Measurements from ENCODE around the gene PCDHGA4. TPM values are rescaled to one million over a fixed set of nuclear protein-coding genes. Genes with fewer than 3 reads are reported as not detected.
A peak's percentile ranks its signal among the peaks of the same experiment; 100 is the strongest.
"Not testable (repeated sequence)": the region's sequence is repeated elsewhere in the genome, so short reads cannot be mapped to it uniquely, and the experiment has no call there.

PCDHGA4 gene
- 1 to 10 TPM; 3.6 to 6.3 (median 5.2) TPM for total RNA-seq (2021; fragmentation: NEBNext Ultra II Directional; extraction: Animal tissue kit (Norgen Biotek cat#: 25700))
- long read RNA-seq = 0 reads

- peak; percentile 83 for TF ChIP-seq CTCF (IDR thresholded peaks at IDR 0.05)
- Mint-ChIP-seq H3K27ac (no peak within 1 kb of the TSS), H3K27me3 (ENCODE audit: insufficient read depth) (peaks cover 9% of the 10 kb centered on the region), H3K36me3 (ENCODE audit: low read depth) (peaks cover 45% of the 10 kb centered on the region), H3K4me3 (peak within 1 kb of the TSS; percentile 71), H3K4me1 (ENCODE audit: low read depth) (peaks cover 13% of the 10 kb centered on the region), H3K9me3 (peaks cover 56% of the 10 kb centered on the region)
- no peak for DNase-seq
Observed at GRCh38 chr5:141354900-141355469, at the start of gene PCDHGA4. Gene PCDHGA4, plus strand, starts transcription at chr5:141355021. Its CDS starts 87 bp downstream, at chr5:141355108.

- H3K27me3 Mint-ChIP-seq (ENCODE audit: insufficient read depth) = no peaks in the 10 kb centered on the region; the same call in 1 of the 2 replicates
- no peak for DNase-seq
- H3K4me3 Mint-ChIP-seq = no peak overlapping the region
- peaks cover 63% of the 10 kb centered on the region for H3K36me3 Mint-ChIP-seq (ENCODE audit: low read depth)
- no peak overlapping the region for H3K27ac Mint-ChIP-seq
- H3K9me3 Mint-ChIP-seq = peaks cover 70% of the 10 kb centered on the region
- H3K4me1 Mint-ChIP-seq (ENCODE audit: low read depth) = no peaks in the 10 kb centered on the region
- TF ChIP-seq CTCF (IDR thresholded peaks at IDR 0.05) = no peak
Observed at GRCh38 chr5:141306630-141307029, 48.2 kb upstream of the PCDHGA4 start.

GRCh38 chr5:141313711-141314110, 41.1 kb upstream of the PCDHGA4 start:
- no peak for TF ChIP-seq CTCF (IDR thresholded peaks at IDR 0.05)
- H3K9me3 Mint-ChIP-seq = peaks cover 94% of the 10 kb centered on the region
- H3K4me1 Mint-ChIP-seq (ENCODE audit: low read depth) = peaks cover 12% of the 10 kb centered on the region
- H3K27ac Mint-ChIP-seq = no peak overlapping the region
- H3K36me3 Mint-ChIP-seq (ENCODE audit: low read depth) = peaks cover 82% of the 10 kb centered on the region
- H3K4me3 Mint-ChIP-seq = no peak overlapping the region
- no peak for DNase-seq
- peaks cover 10% of the 10 kb centered on the region for H3K27me3 Mint-ChIP-seq (ENCODE audit: insufficient read depth)

GRCh38 chr5:141316963-141317362, 37.9 kb upstream of the PCDHGA4 start:
- DNase-seq, H3K27ac Mint-ChIP-seq, H3K4me3 Mint-ChIP-seq: not testable (repeated sequence)
- peaks cover 86% of the 10 kb centered on the region for H3K36me3 Mint-ChIP-seq (ENCODE audit: low read depth)
- peaks cover 99% of the 10 kb centered on the region for H3K9me3 Mint-ChIP-seq
- peaks cover 27% of the 10 kb centered on the region for H3K4me1 Mint-ChIP-seq (ENCODE audit: low read depth)
- peaks cover 23% of the 10 kb centered on the region for H3K27me3 Mint-ChIP-seq (ENCODE audit: insufficient read depth)

GRCh38 chr5:141319202-141319601, 35.6 kb upstream of the PCDHGA4 start:
- Mint-ChIP-seq H3K36me3 (ENCODE audit: low read depth) (peaks cover 64% of the 10 kb centered on the region), H3K4me3 (peak overlapping the region; percentile 98), H3K27ac (no peak overlapping the region), H3K4me1 (ENCODE audit: low read depth) (peaks cover 27% of the 10 kb centered on the region), H3K9me3 (peaks cover 76% of the 10 kb centered on the region), H3K27me3 (ENCODE audit: insufficient read depth) (peaks cover 23% of the 10 kb centered on the region)
- no peak for DNase-seq
- TF ChIP-seq CTCF (IDR thresholded peaks at IDR 0.05) = no peak

GRCh38 chr5:141319699-141320098, 35.1 kb upstream of the PCDHGA4 start:
- Mint-ChIP-seq H3K27me3 (ENCODE audit: insufficient read depth) (peaks cover 23% of the 10 kb centered on the region), H3K9me3 (peaks cover 72% of the 10 kb centered on the region), H3K36me3 (ENCODE audit: low read depth) (peaks cover 59% of the 10 kb centered on the region), H3K4me3 (peak overlapping the region; percentile 98), H3K27ac (peak overlapping the region; percentile 100), H3K4me1 (ENCODE audit: low read depth) (peaks cover 27% of the 10 kb centered on the region)
- TF ChIP-seq CTCF (IDR thresholded peaks at IDR 0.05) = no peak
- no peak for DNase-seq

All from HFFc6 (cell line).